Kidney epithelial cell (primary cell): ENCODE measurements around the gene NDP. TPM values are rescaled to one million over a fixed set of nuclear protein-coding genes. Genes with fewer than 3 reads are reported as not detected.

Experiments used
- DNase-seq: peaks from one replicate; pipeline ENCODE4 v3.0.0-alpha.2; 2010; ENCODE audit warnings: low read depth
- H3K27me3 ChIP-seq: 2 replicates; pipeline ENCODE4 v1.6.0; 2011; ENCODE audit warnings: low read length; ENCODE audit not compliant: control insufficient read depth, insufficient read depth
- H3K36me3 ChIP-seq: 2 replicates; pipeline ENCODE4 v1.5.1; 2011; ENCODE audit warnings: low read length; ENCODE audit not compliant: control insufficient read depth, insufficient read depth
- H3K4me3 ChIP-seq: 2 replicates; pipeline ENCODE4 v1.5.1; 2011; ENCODE audit warnings: low read depth, mild to moderate bottlenecking, control low read depth, low read length
- total RNA-seq: library from RNA; depleted of rRNA; stranded (reverse); fragments of >200 nt; gene quantifications from 2 replicates; pipeline ENCODE4 v1.2.3, GENCODE V29; 2015
- TF ChIP-seq, protein P1 (sequence below): IDR thresholded peaks from 2 replicates; pipeline ENCODE4 v1.5.1; 2011; ENCODE audit warnings: mild to moderate bottlenecking, moderate library complexity, low read length, control low read depth, inconsistent platforms; ENCODE audit not compliant: insufficient read depth, poor library complexity, severe bottlenecking

NDP gene
- total RNA-seq, 1 donor from 2014 or later, result not detected

DNA sequence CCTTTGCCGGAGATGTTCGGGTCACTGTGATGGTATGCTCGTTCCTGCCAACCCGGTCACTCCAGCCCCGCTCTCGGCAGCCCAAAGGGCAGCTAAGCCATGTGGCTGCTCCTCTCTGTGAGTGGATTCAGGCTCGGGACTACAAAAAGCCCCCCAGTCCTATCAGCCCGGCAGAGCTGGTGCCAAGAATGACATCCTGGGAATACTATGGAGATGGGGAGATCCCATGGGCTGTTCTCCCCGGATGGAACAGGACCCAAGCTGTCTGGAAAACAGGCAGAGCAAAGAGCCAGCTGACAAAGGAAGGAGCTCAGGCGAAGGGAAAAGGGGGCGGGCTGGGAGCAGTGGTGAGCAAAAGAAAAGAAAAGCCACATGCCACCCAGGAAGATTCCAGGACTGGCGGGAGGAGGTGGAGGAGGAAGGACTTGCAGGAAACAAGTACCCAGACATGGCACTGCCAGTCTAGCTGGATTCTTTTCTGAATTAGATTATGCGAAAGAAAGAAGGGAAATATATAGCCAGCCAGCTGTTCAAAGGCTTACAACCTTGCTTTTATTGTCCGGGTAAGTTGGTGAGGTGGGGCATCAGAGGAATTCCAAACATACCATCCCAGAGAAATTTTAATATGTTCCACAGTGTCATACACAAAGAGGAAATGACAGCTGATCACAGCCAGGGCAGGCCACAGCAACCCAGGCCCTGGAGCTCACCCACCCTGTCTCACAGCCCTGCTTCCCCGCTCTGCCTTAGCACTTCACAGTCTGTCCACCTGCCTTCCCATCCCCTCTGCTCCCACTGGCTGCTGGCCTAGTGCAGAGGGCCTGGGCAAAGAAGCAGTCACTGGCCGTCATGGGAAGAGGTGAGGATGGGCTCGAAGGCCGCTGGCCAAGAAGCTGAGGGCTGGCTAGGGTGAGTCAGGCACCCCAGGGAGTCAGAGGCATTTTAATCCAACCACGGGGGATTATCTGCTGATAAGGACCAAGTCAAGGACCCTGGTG lies 3.4 kb downstream of the NDP start:
- TF ChIP-seq, protein P1, sequence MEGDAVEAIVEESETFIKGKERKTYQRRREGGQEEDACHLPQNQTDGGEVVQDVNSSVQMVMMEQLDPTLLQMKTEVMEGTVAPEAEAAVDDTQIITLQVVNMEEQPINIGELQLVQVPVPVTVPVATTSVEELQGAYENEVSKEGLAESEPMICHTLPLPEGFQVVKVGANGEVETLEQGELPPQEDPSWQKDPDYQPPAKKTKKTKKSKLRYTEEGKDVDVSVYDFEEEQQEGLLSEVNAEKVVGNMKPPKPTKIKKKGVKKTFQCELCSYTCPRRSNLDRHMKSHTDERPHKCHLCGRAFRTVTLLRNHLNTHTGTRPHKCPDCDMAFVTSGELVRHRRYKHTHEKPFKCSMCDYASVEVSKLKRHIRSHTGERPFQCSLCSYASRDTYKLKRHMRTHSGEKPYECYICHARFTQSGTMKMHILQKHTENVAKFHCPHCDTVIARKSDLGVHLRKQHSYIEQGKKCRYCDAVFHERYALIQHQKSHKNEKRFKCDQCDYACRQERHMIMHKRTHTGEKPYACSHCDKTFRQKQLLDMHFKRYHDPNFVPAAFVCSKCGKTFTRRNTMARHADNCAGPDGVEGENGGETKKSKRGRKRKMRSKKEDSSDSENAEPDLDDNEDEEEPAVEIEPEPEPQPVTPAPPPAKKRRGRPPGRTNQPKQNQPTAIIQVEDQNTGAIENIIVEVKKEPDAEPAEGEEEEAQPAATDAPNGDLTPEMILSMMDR, result no peak
- Histone ChIP-seq H3K27me3 (peaks cover 2% of the 10 kb centered on the region), H3K36me3 (no peaks in the 10 kb centered on the region), H3K4me3 (no peak overlapping the region)
- DNase-seq, result no peak

DNA sequence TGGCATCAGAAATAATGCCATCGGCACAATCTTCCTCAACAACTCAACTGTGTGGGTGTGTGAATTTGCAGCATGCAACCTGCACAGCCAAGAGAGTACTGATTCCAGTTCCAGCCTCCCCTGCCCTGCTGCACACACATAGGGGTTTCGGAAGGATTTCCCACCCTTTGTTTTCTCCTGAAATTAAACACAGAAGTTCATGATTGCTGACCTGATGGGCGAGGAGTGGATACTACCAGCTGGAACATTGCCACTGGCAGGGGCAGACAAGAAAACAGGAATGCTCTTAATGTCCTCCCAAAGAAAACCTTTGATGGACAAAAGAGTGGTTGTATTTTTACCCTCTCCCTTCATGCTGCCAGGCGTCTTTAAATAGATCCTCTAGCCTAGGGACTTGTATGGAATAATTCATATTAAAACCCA lies 4.8 kb downstream of the NDP start:
- Histone ChIP-seq H3K4me3 (no peak overlapping the region), H3K27me3 (peaks cover 2% of the 10 kb centered on the region), H3K36me3 (no peaks in the 10 kb centered on the region)
- TF ChIP-seq, protein P1, result no peak
- DNase-seq, result no peak

DNA sequence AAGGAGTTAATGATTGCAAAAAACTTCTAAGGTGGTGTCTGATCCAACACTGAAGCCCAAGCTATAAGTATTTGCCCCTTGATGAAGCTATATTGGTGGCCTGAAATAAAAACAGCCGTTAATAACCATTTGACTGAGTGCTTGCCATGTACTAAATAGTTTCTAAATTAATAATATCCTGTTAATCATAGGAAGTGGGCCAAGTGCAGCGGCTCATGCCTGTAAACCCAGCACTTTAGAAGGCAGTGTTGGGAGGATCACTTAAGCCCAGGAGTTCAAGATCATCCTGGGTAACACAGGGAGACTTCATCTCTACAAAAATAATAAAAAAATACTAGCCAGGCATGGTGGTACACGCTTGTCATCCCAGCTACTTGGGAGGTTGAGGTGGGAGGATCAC lies 8.3 kb downstream of the NDP start:
- DNase-seq, result no peak
- TF ChIP-seq, protein P1, result no peak
- no peak overlapping the region for H3K4me3 ChIP-seq
- no peaks in the 10 kb centered on the region for H3K36me3 ChIP-seq
- H3K27me3 ChIP-seq, result no peaks in the 10 kb centered on the region

DNA sequence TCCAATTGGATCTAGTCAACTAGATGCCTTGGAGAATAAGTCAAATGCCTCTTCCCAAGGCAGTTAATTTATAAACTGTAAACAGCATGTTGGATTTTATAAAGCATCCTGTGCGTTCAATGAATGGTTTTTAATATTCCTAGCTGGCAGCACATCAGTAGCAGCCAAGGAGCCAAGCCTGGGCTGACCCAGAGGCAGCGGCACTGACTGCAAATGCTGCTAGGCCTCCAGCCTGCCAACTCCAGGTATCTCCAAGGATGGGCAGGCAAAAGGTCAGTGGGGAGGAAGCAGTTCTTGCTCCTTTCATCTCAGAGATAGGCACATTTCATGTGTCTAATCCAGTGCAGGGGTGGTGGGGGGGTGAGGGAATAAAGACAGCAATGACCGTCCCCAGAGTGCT lies 9.5 kb downstream of the NDP start:
- Histone ChIP-seq H3K4me3 (no peak overlapping the region), H3K36me3 (no peaks in the 10 kb centered on the region), H3K27me3 (no peaks in the 10 kb centered on the region)
- no peak for DNase-seq
- TF ChIP-seq, protein P1, result no peak

DNA sequence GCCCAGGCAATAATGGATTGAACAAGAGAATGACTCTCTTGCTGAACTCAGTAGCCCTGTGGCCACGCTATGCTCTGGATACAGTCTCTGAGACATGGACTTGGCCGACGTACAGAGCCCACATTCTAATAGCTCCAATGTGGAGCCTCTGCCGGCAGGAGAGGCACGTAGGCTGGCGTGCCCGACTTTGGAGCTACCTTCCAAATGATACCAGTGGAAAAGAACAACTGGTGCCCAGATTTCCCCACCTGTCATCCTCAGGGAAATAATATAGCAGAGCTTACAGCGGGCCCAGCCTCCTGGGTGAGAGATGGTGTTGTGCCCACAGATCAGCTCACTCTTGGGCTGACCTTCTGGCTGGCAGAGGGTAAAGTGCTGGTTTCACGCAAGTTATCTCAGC lies 10.6 kb downstream of the NDP start:
- H3K36me3 ChIP-seq, result no peaks in the 10 kb centered on the region

More for the DNA sequence above, 10.6 kb downstream of the NDP start:
- no peak for DNase-seq
- no peaks in the 10 kb centered on the region for H3K27me3 ChIP-seq
- H3K4me3 ChIP-seq, result no peak overlapping the region
- TF ChIP-seq, protein P1, result no peak
